Measurements from ENCODE around the gene TMEM270. TPM values are rescaled to one million over a fixed set of nuclear protein-coding genes. Genes with fewer than 3 reads are reported as not detected.
"Not testable (repeated sequence)": the region's sequence is repeated elsewhere in the genome, so short reads cannot be mapped to it uniquely, and the experiment has no call there.

TMEM270 gene
- total RNA-seq, 1 experiment from 2014 or later = 0.72 TPM

GRCh38 chr7:73881352-73882046, 20.5 kb downstream of the TMEM270 start:
- Histone ChIP-seq H3K4me1 (ENCODE audit: control insufficient read depth, insufficient read depth, low read length) (0 out of 2 replicates have a peak, but pooled peaks cover 4% of the 10 kb centered on the region), H3K27me3 (ENCODE audit: control insufficient read depth, insufficient read depth, low read length) (no peaks in the 10 kb centered on the region), H3K36me3 (ENCODE audit: control insufficient read depth, insufficient read depth, low read length) (no peaks in the 10 kb centered on the region), H3K27ac (ENCODE audit: low read length) (no peak overlapping the region), H3K9me3 (ENCODE audit: control insufficient read depth, insufficient read depth, low read depth, low read length) (no peaks in the 10 kb centered on the region), H3K4me3 (ENCODE audit: low read depth in 2 of 2, low read length in 2 of 2) (no peak overlapping the region)
- DNase-seq (ENCODE audit: low read depth, low spot score) (no peak), ATAC-seq (no peak)
- TF ChIP-seq TCF7L2 (IDR thresholded peaks at IDR 0.05; ENCODE audit: low read depth, low read length) = no peak
- no peak for TF ChIP-seq CTCF (IDR thresholded peaks at IDR 0.05)
- TF ChIP-seq POLR2AphosphoS5 (IDR thresholded peaks at IDR 0.05; ENCODE audit: low read depth, low read length) = no peak
- TF ChIP-seq, protein P1, sequence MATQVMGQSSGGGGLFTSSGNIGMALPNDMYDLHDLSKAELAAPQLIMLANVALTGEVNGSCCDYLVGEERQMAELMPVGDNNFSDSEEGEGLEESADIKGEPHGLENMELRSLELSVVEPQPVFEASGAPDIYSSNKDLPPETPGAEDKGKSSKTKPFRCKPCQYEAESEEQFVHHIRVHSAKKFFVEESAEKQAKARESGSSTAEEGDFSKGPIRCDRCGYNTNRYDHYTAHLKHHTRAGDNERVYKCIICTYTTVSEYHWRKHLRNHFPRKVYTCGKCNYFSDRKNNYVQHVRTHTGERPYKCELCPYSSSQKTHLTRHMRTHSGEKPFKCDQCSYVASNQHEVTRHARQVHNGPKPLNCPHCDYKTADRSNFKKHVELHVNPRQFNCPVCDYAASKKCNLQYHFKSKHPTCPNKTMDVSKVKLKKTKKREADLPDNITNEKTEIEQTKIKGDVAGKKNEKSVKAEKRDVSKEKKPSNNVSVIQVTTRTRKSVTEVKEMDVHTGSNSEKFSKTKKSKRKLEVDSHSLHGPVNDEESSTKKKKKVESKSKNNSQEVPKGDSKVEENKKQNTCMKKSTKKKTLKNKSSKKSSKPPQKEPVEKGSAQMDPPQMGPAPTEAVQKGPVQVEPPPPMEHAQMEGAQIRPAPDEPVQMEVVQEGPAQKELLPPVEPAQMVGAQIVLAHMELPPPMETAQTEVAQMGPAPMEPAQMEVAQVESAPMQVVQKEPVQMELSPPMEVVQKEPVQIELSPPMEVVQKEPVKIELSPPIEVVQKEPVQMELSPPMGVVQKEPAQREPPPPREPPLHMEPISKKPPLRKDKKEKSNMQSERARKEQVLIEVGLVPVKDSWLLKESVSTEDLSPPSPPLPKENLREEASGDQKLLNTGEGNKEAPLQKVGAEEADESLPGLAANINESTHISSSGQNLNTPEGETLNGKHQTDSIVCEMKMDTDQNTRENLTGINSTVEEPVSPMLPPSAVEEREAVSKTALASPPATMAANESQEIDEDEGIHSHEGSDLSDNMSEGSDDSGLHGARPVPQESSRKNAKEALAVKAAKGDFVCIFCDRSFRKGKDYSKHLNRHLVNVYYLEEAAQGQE (IDR thresholded peaks at IDR 0.05; ENCODE audit: insufficient read depth in 1 of 2, low read depth in 2 of 2, low read length in 1 of 2) = no peak
- in situ Hi-C loops (cut with HindIII; ENCODE audit: low pct_unique_long_range_greater_than_20kb, low sequenced_read_pairs) (no loop called here), intact Hi-C loops (cut with micrococcal nuclease; ENCODE audit: unreplicated experiment) (no loop called here)
- ChIA-PET POLR2A (no interaction called here), CTCF (no interaction called here)
- no TSS peak for BruUV-seq (replicated peaks)

GRCh38 chr7:73882047-73882402, 21.1 kb downstream of the TMEM270 start:
- no peak overlapping the region for H3K27ac ChIP-seq (ENCODE audit: low read length)
- no peaks in the 10 kb centered on the region for H3K9me3 ChIP-seq (ENCODE audit: control insufficient read depth, insufficient read depth, low read depth, low read length)
- BruUV-seq (replicated peaks) = no TSS peak
- in situ Hi-C loops (cut with HindIII; ENCODE audit: low pct_unique_long_range_greater_than_20kb, low sequenced_read_pairs) = no loop called here
- POLR2A ChIA-PET = no interaction called here
- no peaks in the 10 kb centered on the region for H3K36me3 ChIP-seq (ENCODE audit: control insufficient read depth, insufficient read depth, low read length)
- no peak for DNase-seq (ENCODE audit: low read depth, low spot score)
- no peak overlapping the region for H3K4me3 ChIP-seq (ENCODE audit: low read depth in 2 of 2, low read length in 2 of 2)
- H3K4me1 ChIP-seq (ENCODE audit: control insufficient read depth, insufficient read depth, low read length) = 0 out of 2 replicates have a peak, but pooled peaks cover 4% of the 10 kb centered on the region
- no peaks in the 10 kb centered on the region for H3K27me3 ChIP-seq (ENCODE audit: control insufficient read depth, insufficient read depth, low read length)
- TF ChIP-seq TCF7L2 (IDR thresholded peaks at IDR 0.05; ENCODE audit: low read depth, low read length) (no peak), CTCF (IDR thresholded peaks at IDR 0.05) (no peak), POLR2AphosphoS5 (IDR thresholded peaks at IDR 0.05; ENCODE audit: low read depth, low read length) (no peak), SIN3A (IDR thresholded peaks at IDR 0.05; ENCODE audit: borderline replicate concordance, insufficient read depth, low read depth, low read length) (no peak)
- TF ChIP-seq, protein P1 (IDR thresholded peaks at IDR 0.05; ENCODE audit: insufficient read depth in 1 of 2, low read depth in 2 of 2, low read length in 1 of 2) = no peak
- ATAC-seq = no peak
- CTCF ChIA-PET = interaction anchor here (0.8 kb wide), 1 partner anchor 32 kb away, joined by 3 read pairs; no protein-coding TSS in a partner anchor
- intact Hi-C loops (cut with micrococcal nuclease; ENCODE audit: unreplicated experiment) = no loop called here

GRCh38 chr7:73884867-73885422, 24.0 kb downstream of the TMEM270 start:
- DNase-seq (ENCODE audit: low read depth, low spot score); POLR2A ChIA-PET; ATAC-seq; intact Hi-C loops (cut with micrococcal nuclease; ENCODE audit: unreplicated experiment); H3K9me3 ChIP-seq (ENCODE audit: control insufficient read depth, insufficient read depth, low read depth, low read length); H3K4me1 ChIP-seq (ENCODE audit: control insufficient read depth, insufficient read depth, low read length); H3K36me3 ChIP-seq (ENCODE audit: control insufficient read depth, insufficient read depth, low read length); H3K4me3 ChIP-seq (ENCODE audit: low read depth in 2 of 2, low read length in 2 of 2); in situ Hi-C loops (cut with HindIII; ENCODE audit: low pct_unique_long_range_greater_than_20kb, low sequenced_read_pairs); H3K27me3 ChIP-seq (ENCODE audit: control insufficient read depth, insufficient read depth, low read length); BruUV-seq (replicated peaks); H3K27ac ChIP-seq (ENCODE audit: low read length): not testable (repeated sequence)
- CTCF ChIA-PET = interaction anchor here (0.6 kb wide), 1 partner anchor 268 kb away, joined by 4 read pairs; no protein-coding TSS in a partner anchor

All from Panc1 (cell line).